HG02623 (cell line): ENCODE measurements around the gene ACER2.
"Not testable (repeated sequence)": the region's sequence is repeated elsewhere in the genome, so short reads cannot be mapped to it uniquely, and the experiment has no call there.

Experiments
- ATAC-seq: cut with Tn5 transposase; IDR thresholded peaks from one replicate; pipeline ENCODE4 v1.9.1; 2021; ENCODE audit warnings: moderate library complexity; ENCODE audit not compliant: unreplicated experiment

The ACER2 gene

DNA sequence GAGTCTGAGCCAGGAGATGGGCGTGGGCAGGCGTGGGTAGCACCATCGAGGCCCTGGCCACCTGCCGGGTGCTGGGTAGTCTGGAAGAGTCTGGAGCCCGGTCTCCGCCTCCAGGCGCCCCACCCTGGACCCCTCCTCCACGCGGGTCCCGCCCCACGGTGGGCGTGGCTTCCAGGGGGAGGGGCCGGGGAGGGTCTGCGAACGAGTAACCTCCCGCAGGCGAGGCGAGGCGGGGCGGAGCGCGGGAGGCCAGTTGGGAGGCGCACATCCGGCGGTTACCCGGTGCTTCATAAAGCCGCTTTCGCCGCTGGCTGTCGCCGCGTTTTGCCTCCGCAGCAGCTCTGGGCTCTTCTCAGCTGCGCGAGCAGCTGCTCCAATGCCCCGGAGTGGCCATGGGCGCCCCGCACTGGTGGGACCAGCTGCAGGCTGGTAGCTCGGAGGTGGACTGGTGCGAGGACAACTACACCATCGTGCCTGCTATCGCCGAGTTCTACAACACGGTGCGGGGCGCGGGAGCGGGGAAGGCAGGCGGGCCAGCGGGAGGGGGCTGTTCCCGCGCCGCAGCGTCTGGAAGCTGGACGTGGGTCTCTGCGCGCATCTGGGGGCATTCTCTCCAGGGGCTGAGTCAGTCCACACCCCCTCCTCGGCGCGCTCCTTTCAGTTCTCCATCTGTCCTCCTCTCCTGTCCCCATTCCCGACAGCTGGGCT is at the start of gene ACER2:
Gene ACER2, plus strand, starts transcription at position 317 of the 708 bp plus-strand sequence. Its CDS starts 76 bp downstream, at position 393.
- ATAC-seq, result peak; percentile 93

DNA sequence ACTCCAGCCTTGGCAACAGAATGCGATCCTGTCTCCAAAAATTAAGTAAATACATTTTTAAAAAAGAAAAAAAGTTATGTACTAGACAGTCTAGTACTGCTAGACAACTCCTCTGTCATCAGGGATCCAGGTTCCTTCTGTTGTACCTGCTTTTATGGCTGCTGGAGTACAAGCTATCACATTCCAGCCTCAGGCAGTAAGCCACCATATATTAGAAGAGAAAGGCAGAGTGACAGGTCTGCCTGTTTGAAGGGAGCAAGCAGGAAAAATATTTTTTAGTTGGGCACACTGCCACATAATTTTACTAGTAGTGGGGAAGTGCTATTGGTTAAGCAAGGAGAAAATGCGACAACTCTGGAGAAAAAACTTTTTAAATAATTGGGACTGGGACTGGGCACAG is 39.7 kb upstream of the ACER2 start:
- ATAC-seq, result no peak

DNA sequence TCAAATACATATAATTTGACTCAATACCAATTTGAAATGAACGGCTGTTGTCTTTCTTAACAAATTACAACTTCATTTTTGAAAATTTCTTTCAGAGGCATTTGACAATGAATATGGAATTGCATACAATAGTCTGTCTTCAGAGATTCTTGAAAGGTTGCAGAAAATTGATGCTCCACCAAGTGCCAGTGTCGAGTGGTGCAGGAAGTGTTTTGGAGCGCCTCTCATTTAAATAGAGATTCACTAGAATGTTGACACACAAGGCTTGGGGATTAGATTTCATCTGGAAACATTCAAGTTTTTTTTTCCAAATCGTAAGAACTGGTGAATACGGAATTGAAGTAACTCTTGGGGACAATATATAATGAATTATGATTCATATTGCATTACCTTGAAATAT is 36.9 kb upstream of the ACER2 start:
- ATAC-seq, result no peak

DNA sequence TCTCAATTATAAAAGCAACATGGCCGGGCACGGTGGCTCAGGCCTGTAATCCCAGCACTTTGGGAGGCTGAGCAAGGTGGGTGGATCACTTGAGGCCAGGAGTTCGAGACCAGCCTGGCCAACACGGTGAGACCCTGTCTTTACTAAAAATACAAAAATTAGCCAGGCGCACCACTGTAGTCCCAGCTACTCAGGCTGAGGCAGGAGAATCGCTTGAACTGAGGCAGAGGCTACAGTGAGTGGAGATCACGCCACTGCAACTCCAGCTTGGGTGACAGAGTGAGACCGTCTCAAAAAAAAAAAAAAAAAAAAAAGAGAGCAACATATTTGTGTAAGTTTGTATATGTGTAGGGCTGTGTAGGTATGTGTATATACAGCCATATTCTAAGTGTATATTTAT is 36.2 kb upstream of the ACER2 start:
- ATAC-seq, result no peak

DNA sequence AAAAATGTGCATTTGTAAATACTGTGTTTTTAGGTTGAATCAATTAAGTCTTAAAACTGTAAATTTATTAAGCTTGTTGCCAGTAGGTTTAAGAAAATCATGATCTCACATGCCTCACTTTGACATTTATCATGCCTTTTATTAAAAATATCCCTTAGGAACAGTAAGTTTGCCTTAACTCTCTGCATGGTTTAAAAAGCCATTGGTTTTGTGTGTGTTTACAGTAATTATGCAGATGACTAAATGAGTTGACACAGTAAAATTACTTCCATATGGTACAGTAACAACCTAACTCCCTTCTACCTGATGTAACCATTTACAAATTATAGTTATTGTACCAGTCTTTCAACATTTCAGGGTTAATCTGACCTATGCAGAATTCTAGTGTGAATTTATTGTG is 35.3 kb upstream of the ACER2 start:
- ATAC-seq, result no peak

DNA sequence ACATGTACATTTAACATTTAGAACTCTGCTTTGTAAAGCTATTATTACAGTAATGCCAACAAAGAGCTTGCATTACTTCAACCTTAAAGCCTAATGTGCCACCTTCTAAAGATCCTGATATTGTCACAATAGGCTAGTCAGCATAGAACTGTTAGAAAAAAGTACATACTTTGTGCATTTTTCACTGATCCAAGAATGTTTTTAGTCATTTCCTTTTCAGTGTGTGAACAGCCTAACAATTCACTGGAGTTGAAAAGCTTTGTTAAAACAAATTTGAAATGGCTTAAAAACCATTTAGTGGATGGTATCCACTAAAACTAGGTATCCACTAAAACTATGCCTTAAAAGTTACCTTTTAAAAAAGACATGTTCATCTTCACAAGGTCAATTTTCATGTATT is 33.3 kb upstream of the ACER2 start:
- ATAC-seq, result no peak

DNA sequence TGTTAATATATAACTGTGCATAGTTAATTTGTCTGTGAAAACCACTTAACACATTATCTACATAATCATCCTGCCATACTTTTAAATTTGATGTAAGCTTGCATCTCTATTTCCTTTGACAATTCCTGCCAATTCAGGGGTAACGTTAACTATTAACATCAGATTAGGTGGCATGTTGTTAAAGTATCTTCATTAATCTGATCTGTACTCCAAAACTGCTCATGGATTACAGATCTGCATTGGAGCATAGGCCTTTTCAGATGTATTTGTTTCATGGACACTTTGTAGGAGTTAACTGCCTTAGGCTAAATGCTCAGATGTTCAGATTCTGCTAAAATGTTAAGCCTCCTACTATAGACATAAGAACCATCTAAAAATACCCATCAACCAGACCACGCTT is 31.9 kb upstream of the ACER2 start:
- no peak for ATAC-seq

DNA sequence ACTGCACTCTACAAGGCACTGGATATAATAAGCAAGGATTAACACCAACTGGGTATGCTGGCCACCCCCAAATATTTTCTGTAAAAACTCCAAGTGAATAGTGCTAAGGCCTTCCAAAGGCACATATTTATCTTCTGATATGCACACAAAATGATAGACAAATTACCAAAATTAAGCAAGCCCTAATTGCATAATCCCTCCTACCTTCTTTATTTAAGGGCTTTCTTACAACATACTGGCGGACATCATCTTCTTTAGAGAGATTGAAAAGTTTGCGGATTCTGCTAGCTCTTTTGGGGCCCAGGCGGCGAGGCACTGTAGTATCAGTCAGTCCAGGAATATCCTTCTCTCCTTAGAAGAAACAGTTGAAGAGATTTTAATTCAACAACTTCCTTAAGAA is 30.6 kb upstream of the ACER2 start:
- no peak for ATAC-seq

DNA sequence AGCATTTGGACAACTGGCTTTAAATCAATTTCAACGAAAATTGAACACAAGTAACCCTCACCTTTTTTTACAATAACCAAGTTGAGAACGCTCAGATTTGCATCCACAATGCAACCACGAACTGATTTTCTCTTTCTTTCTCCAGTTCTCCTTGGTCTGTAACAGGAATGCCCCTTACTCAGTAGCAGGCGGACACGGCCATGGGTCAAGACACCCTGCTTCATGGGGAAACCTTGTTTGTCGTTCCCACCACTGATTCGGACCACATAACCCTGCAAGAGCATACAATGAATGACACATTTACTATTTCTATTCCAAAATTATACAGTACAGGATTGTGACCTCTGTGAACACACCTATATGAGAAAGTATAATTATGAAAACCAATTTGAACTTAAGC is 30.2 kb upstream of the ACER2 start:
- no peak for ATAC-seq

DNA sequence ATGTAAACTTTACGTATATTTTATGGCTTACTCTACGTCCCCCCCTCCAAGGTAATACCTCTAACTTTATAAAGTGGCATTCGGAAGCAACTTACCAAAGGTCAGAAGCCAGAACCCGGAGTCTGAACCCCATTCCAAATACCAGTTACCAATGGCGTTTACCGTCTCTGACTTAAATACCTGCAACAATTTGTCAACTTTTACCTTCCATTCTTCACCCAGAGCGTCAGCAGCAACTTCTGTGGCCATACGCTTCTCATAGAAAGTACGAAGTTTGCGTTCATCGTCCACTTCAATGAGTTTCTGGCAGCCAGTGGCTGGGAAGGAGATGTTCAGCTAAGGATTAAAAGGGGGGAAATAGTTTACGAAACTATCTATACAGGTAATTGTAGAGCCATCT is 29.5 kb upstream of the ACER2 start:
- ATAC-seq, result no peak

DNA sequence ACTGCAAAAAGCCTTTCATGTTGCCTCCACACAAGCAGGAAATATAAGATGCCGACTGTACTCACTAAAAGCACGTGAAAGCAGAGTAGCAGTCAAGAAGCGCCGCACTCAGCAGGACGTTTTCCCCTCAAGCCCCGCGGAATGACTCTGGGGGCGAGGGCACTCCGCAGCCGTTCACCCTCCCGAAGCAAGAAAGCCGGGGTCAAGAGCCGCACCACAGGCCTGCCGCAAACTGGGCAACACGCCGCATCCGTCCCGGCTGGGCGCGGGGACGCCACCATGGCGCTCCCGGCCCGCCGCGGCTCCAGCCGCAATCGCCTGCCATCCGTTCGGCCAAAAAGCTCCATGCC is 29.1 kb upstream of the ACER2 start:
- ATAC-seq, result peak; percentile 27

DNA sequence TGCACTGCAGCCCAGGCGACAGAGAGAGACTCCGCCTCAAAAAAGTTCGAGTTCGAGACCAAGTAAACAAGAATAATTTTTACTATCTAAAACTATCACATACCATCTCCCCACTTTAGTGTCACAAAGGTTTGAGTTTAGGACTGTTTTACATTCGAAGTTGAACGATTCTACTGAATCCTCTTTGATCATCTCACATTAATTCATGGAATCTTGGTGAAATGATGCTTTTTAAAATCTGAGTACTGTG is 28.1 kb upstream of the ACER2 start:
- ATAC-seq, result no peak

DNA sequence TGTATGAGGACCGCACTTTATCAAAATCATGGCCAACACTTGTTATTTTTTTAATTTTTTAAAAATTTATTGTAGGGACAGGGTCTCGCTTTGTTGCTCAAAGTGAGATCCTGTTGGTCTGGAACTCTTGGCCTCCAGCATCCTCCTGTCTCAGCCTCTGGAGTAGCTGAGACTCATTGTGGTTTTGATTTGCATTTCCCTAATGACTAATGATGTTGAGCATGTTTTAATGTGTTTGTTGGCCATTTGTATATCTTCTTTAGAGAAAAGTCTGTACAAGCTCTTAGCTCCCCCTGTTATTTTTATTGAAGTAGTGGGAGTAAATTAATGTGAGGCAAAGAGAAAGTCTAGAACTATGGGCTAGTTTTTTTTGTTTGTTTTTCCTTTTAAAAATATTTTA is 27.2 kb upstream of the ACER2 start:
- no peak for ATAC-seq

DNA sequence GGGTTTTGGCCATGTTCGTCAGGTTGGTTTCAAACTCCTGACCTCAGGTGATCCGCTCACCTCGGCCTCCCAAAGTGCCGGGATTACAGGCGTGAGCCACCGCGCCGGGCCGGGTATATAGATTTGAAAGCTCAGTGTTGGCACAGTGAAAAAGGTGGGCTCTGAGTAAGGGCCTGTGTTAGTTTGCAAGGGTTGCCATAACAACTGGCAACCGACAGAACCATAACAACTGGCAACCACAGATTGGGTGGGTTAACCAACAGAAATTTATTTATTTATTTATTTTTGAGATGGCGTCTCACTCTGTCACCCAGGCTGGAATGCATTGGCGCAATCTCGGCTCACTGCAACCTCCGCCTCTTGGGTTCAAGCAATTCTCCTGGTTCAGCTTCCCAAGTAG is 23.6 kb upstream of the ACER2 start:
- ATAC-seq, result not testable (repeated sequence)

DNA sequence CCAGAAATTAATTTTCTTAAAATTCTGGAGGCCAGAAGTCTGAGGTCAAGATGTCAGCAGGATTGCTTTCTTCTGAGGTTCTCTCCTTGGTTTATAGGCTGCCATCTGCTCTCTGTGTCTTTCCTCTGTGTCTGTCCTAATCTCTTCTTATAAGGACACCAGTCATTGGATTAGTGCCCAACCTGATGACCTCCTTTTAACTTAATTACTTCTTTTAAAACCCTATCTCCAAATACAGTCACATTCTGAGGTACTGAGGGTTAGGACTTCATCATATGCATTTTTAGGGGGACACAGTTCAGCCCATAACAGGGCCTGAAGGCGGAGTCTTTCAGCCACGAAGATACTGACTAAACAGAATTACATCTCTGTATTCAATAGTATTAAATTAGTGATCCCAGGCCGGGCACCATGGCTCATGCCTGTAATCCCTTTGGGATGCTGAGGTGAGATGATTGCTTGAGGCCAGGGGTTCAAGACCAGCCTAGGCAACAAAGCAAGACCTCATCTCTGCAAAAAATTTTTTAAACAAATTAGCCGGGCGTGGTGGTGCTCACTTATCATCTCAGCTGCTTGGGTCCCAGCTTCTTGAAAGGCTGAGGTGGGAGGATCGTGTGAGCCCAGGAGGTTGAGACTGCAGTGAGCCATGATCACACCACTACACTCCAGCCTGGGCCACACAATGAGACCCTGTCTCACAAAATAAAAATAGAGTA is 22.9 kb upstream of the ACER2 start:
- ATAC-seq, result no peak

DNA sequence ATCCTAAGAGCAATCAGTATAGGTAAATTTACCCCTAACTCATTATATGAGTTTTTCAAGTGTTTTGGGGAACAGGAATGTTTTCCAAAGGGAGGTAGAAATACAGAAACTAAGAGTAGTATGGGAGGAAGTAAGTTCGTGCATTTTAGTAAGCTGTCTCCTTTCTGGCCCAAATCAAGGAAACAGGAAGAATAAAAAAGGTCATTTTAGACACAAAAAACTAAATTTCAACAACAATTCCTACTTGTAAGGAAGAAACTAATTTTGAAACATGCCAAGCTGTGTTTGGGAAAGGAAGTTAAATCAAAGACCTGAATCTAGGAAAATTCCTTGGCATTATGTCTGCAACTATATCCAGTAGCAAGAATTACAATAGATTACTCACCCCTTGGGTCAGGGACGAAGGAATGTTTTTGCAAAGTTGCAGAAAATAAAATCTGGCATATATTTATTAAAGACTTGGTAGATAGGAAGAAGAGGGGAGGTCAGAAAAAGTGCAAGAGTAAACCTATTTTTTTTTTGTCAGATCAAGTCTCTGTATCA is 22.2 kb upstream of the ACER2 start:
- ATAC-seq, result no peak

DNA sequence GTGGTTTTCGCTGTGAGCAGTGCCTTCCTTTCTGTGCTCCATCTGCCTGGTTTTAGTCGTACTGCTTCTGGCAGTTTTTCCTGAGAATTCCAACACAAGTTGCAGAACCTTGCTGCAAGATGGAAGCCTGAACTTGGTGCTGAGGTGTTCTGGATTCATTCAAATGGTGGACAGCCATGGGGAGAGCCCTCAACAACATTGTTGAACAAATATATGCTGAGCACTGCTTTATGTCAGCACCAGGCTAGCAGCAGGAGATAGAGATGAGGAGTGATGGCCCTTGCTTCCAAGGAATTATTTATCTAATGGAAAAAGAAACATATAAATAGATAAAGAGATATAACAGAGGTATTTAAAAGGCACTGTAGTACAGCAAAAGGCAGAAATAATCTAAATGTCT is 21.5 kb upstream of the ACER2 start:
- ATAC-seq, result no peak

DNA sequence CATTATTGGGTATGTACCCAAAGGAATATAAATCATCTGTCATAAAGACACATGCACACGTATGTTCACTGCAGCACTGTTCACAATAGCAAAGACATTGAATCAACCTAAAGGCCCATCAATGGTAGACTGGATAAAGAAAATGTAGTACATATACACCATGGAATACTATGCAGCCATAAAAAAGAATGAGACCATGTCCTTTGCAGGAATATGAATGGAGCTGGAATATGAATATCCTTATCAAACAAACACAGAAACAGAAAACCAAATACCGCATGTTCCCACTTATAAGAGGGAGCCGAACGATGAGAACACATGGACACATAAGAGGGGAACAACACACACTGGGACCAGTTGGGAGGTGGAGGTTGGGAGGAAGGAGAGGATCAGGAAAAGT is 19.3 kb upstream of the ACER2 start:
- ATAC-seq, result not testable (repeated sequence)

DNA sequence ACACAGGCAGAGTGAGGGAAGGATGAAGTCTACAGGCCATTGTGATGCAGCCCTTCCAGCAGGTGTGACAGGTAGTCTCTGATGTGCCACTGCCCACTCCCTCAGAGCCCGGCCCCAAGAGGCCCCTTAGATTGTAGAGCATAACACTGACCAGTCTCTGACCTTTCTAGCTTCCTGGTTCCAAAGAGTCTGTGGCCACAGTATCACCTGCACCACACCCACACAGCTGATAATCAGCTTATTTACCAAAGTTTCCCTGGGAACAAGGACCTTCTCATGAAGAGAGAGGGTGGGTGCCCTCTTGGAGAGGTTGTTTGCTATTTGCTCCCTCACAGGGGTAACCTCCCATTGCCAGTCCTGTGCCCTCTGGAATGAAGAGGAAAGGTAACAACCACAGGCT is 11.0 kb upstream of the ACER2 start:
- no peak for ATAC-seq

DNA sequence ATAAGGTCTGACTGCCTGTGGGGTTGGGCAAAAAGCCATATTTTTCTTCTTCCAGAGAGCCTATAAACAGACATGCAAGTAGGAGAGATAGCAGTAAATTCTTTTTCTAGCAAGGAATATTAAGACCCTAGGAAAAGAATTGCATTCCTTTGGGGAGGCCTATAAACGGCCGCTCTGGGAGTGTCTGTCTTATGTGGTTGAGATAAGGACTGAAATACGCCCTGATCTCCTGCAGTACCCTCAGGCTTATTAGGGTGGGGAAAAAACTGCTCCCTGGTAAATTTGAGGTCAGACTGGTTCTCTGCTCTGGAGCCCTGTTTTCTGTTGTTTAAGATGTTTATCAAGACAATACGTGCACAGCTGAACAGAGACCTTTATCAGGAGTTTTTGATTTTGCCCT is 5.6 kb upstream of the ACER2 start:
- ATAC-seq, result not testable (repeated sequence)

DNA sequence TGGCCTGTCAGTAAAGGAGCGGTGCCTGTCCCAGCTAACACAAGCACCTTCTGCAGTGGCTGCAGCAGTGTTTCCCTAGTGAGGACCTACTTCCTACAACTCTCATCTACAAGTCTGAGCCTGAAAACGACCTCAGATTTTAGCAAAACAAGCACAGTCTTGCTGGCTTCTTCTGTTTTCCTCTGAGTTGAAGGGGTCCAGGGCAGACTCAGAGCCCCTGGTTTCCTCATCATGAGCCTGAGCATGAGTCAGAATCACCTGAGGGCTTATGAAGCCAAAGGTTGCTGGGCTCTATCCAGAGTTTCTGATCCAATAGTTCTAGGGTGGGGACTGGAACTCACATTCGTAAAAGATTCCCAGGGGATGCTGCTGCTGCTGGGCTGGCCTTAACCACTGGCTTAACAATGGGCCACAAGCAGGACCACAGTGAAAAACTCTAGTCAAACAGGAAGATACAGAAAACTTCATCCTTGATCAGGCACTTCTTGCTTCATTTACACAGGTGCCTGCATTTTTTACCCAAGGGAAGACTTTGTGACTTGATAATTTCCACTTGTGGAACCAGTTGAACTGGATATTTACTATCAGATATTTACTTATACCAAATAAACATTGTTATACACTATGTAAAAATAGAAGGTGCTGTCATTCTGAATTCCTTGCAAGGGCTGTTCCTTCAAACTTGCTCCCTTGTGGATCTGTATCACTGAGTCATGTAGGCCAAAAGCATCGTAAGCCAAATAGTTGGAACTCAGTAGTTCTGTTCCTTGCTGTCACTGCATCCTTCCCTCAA is 4.3 kb upstream of the ACER2 start:
- ATAC-seq, result no peak

DNA sequence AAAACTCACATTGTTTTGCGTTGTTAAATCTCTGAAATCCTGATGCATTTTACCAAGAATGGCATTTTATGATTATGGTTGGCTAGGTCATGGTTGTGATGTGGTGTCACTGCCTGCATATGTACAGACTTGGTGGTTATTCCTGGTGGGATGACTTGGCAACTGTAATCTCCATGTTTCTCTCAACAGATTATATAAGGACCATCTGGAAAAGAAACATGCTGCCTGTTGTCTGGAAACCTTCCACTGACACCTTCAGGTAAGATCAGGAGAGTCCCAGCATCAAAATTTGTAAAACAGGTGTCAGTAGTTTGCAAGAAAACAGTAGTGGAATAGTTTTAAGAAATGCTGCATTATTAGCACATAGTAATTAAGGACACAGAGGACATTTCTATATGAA is 3.0 kb upstream of the ACER2 start:
- no peak for ATAC-seq
